ENCODE data around the gene DGAT2. TPM values are rescaled to one million over a fixed set of nuclear protein-coding genes. Genes with fewer than 3 reads are reported as not detected.

Gene DGAT2
- total RNA-seq, 1 donor from 2014 or later: 1.3 TPM

- no peaks in the 10 kb centered on the region for H3K9me3 Mint-ChIP-seq (ENCODE audit: low read depth)
- no peaks in the 10 kb centered on the region for H3K36me3 Mint-ChIP-seq (ENCODE audit: low read depth)
- no peak overlapping the region for H3K27ac Mint-ChIP-seq (ENCODE audit: unreplicated experiment)
- H3K4me1 Mint-ChIP-seq (ENCODE audit: low read depth): peaks cover 22% of the 10 kb centered on the region
- H3K27me3 Mint-ChIP-seq (ENCODE audit: low read depth): peaks cover 18% of the 10 kb centered on the region
- DNase-seq (ENCODE audit: low spot score): no peak
- TF ChIP-seq, protein P1, sequence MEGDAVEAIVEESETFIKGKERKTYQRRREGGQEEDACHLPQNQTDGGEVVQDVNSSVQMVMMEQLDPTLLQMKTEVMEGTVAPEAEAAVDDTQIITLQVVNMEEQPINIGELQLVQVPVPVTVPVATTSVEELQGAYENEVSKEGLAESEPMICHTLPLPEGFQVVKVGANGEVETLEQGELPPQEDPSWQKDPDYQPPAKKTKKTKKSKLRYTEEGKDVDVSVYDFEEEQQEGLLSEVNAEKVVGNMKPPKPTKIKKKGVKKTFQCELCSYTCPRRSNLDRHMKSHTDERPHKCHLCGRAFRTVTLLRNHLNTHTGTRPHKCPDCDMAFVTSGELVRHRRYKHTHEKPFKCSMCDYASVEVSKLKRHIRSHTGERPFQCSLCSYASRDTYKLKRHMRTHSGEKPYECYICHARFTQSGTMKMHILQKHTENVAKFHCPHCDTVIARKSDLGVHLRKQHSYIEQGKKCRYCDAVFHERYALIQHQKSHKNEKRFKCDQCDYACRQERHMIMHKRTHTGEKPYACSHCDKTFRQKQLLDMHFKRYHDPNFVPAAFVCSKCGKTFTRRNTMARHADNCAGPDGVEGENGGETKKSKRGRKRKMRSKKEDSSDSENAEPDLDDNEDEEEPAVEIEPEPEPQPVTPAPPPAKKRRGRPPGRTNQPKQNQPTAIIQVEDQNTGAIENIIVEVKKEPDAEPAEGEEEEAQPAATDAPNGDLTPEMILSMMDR (IDR thresholded peaks at IDR 0.05): no peak
- H3K4me3 Mint-ChIP-seq (ENCODE audit: unreplicated experiment): no peak overlapping the region
Measured at GRCh38 chr11:75765116-75765515, 3.5 kb upstream of the DGAT2 start.

DNA sequence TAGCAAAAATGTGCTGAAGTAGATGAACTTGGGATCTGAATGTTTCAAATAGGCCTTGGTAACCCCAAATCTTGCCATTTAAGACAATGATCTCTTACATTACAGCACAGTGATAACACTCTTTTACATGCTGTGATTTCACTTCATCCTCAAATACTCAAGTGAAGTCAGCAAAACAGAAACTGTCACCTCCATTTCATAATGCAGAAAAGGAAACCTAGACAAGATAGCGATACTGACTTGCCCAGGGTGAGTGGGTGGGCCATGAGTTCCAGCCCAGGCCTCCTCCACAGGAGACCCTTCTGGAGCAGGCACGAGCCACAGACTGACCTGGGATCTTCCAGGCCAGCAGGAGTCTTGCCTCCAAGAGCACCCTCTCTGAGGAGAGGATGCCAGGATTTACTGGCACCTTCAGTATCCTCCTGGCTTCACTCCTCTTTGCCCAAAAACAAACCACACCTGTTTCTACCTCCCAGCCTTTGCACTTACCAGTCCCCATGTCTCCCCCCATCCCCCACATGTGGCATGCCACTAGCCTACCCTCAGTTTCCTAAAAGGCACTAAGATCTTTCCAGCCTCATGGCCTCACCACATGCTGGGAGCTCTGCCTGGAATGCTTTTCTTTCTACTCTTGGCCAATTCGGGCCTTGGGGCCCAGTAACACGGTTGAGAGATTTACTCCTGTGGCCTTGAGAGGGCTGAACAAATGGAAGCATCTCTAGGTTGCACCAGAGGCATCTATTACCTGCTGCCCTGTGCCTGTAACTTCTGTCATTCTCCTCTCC, 1.9 kb upstream of the DGAT2 start:
- H3K36me3 Mint-ChIP-seq (ENCODE audit: low read depth): no peaks in the 10 kb centered on the region
- H3K27ac Mint-ChIP-seq (ENCODE audit: unreplicated experiment): no peak overlapping the region
- peaks cover 29% of the 10 kb centered on the region for H3K27me3 Mint-ChIP-seq (ENCODE audit: low read depth)
- no peaks in the 10 kb centered on the region for H3K9me3 Mint-ChIP-seq (ENCODE audit: low read depth)
- DNase-seq (ENCODE audit: low spot score): no peak
- TF ChIP-seq, protein P1 (IDR thresholded peaks at IDR 0.05): no peak
- no peak overlapping the region for H3K4me3 Mint-ChIP-seq (ENCODE audit: unreplicated experiment)
- peaks cover 22% of the 10 kb centered on the region for H3K4me1 Mint-ChIP-seq (ENCODE audit: low read depth)

- Mint-ChIP-seq H3K4me1 (ENCODE audit: low read depth) (peaks cover 22% of the 10 kb centered on the region), H3K4me3 (ENCODE audit: unreplicated experiment) (no peak overlapping the region), H3K27me3 (ENCODE audit: low read depth) (peaks cover 31% of the 10 kb centered on the region), H3K36me3 (ENCODE audit: low read depth) (no peaks in the 10 kb centered on the region), H3K9me3 (ENCODE audit: low read depth) (no peaks in the 10 kb centered on the region), H3K27ac (ENCODE audit: unreplicated experiment) (no peak overlapping the region)
- TF ChIP-seq, protein P1 (IDR thresholded peaks at IDR 0.05): no peak
- DNase-seq (ENCODE audit: low spot score): no peak
Measured at GRCh38 chr11:75767228-75767572, 1.4 kb upstream of the DGAT2 start.

- peak overlapping the region; percentile 68 for H3K4me3 Mint-ChIP-seq (ENCODE audit: unreplicated experiment)
- H3K9me3 Mint-ChIP-seq (ENCODE audit: low read depth): no peaks in the 10 kb centered on the region
- TF ChIP-seq, protein P1 (IDR thresholded peaks at IDR 0.05): peak; percentile 6
- no peak overlapping the region for H3K27ac Mint-ChIP-seq (ENCODE audit: unreplicated experiment)
- DNase-seq (ENCODE audit: low spot score): no peak
- peaks cover 34% of the 10 kb centered on the region for H3K27me3 Mint-ChIP-seq (ENCODE audit: low read depth)
- H3K36me3 Mint-ChIP-seq (ENCODE audit: low read depth): no peaks in the 10 kb centered on the region
- peaks cover 22% of the 10 kb centered on the region for H3K4me1 Mint-ChIP-seq (ENCODE audit: low read depth)
Measured at GRCh38 chr11:75767793-75768111, 826 bp upstream of the DGAT2 start.

DNA sequence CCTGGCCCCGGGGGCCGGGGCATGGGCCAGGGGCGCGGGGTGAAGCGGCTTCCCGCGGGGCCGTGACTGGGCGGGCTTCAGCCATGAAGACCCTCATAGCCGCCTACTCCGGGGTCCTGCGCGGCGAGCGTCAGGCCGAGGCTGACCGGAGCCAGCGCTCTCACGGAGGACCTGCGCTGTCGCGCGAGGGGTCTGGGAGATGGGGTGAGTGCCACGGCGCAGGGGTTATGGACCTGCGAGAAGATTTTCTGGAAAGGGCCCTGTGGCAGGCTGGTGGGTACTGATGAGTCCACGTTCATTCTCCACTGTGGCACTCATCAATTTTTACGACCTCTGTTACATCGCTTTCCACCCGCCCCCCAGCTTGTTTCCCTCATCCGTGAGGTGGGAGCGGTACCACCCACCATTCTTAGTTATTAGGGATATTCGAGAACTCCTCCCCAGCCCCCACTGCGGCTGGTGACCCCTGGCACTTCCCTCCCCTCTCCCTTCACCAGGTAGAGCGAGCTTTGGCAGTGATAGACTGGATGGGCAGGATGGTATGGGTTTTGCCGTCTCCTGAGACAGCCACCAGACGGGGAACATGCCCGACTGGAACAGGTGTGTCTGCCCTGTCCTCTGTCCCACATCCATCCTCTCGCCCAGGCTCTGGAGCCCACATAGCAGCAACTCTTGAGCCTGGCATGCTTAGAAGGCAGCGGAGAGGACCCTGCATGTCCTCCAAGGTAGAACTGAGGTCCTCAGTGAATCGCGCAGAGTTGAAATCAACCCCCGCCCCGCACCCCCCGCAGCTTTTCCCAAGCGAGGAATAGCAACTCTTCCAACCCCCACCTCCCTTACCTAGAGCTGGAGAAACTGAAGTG, 562 bp downstream of the DGAT2 start:
- no peak for DNase-seq (ENCODE audit: low spot score)
- no peaks in the 10 kb centered on the region for H3K36me3 Mint-ChIP-seq (ENCODE audit: low read depth)
- H3K27me3 Mint-ChIP-seq (ENCODE audit: low read depth): peaks cover 34% of the 10 kb centered on the region
- no peaks in the 10 kb centered on the region for H3K9me3 Mint-ChIP-seq (ENCODE audit: low read depth)
- peak overlapping the region; percentile 68 for H3K4me3 Mint-ChIP-seq (ENCODE audit: unreplicated experiment)
- no peak overlapping the region for H3K27ac Mint-ChIP-seq (ENCODE audit: unreplicated experiment)
- TF ChIP-seq, protein P1 (IDR thresholded peaks at IDR 0.05): peak; percentile 14
- H3K4me1 Mint-ChIP-seq (ENCODE audit: low read depth): peaks cover 18% of the 10 kb centered on the region

All from chondrocyte (in vitro differentiated cells).